Measurements from ENCODE around the gene ZNF329. TPM values are rescaled to one million over a fixed set of nuclear protein-coding genes. Genes with fewer than 3 reads are reported as not detected.
"Not testable (repeated sequence)": the region's sequence is repeated elsewhere in the genome, so short reads cannot be mapped to it uniquely, and the experiment has no call there.

ZNF329 gene
- polyA plus RNA-seq, 1 experiment: 5.5 TPM

DNA sequence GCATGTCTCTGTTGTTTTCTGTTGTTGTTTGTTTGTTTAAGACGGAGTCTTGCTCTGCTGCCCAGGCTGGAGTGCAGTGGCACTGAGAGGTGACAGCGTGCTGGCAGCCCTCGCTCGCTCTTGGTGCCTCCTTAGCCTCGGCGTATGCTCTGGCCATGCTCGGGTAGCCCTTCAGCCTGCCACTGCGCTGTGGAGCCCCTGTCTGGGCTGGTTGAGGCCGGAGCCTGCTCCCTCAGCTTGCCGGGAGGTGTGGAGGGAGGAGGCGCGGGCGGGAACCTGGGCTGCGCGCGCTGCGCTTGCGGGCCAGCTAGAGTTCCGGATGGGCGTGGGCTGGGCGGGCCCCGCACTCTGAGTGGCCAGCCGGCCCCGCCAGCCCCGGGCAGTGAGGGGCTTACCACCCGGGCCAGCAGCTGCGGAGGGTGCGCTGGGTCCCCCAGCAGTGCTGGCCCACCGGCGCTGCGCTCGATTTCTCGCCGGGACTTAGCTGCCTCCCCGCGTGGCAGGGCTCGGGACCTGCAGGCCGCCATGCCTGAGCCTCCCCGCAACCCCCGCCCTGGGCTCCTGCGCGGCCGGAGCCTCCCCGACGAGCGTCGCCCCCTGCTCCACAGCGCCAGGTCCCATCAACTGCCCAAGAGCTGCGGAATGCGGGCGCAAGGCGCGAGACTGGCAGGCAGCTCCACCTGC lies 6.6 kb upstream of the ZNF329 start:
- CTCF ChIA-PET: interaction anchor here (0.6 kb wide), 1 partner anchor 751 kb away, joined by 3 read pairs; no protein-coding TSS in a partner anchor
- no peak for DNase-seq (ENCODE audit: low read depth)
- POLR2A ChIA-PET: no interaction called here
- no peak overlapping the region for H3K4me3 ChIP-seq (ENCODE audit: low read depth, low read length)
- H3K36me3 ChIP-seq (ENCODE audit: control insufficient read depth, insufficient read depth, low read length): no peaks in the 10 kb centered on the region
- no peaks in the 10 kb centered on the region for H3K27me3 ChIP-seq (ENCODE audit: control insufficient read depth, insufficient read depth, low read length)
- TF ChIP-seq, protein P1, sequence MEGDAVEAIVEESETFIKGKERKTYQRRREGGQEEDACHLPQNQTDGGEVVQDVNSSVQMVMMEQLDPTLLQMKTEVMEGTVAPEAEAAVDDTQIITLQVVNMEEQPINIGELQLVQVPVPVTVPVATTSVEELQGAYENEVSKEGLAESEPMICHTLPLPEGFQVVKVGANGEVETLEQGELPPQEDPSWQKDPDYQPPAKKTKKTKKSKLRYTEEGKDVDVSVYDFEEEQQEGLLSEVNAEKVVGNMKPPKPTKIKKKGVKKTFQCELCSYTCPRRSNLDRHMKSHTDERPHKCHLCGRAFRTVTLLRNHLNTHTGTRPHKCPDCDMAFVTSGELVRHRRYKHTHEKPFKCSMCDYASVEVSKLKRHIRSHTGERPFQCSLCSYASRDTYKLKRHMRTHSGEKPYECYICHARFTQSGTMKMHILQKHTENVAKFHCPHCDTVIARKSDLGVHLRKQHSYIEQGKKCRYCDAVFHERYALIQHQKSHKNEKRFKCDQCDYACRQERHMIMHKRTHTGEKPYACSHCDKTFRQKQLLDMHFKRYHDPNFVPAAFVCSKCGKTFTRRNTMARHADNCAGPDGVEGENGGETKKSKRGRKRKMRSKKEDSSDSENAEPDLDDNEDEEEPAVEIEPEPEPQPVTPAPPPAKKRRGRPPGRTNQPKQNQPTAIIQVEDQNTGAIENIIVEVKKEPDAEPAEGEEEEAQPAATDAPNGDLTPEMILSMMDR (IDR thresholded peaks at IDR 0.05; ENCODE audit: insufficient read depth, low read depth, low read length): no peak

DNA sequence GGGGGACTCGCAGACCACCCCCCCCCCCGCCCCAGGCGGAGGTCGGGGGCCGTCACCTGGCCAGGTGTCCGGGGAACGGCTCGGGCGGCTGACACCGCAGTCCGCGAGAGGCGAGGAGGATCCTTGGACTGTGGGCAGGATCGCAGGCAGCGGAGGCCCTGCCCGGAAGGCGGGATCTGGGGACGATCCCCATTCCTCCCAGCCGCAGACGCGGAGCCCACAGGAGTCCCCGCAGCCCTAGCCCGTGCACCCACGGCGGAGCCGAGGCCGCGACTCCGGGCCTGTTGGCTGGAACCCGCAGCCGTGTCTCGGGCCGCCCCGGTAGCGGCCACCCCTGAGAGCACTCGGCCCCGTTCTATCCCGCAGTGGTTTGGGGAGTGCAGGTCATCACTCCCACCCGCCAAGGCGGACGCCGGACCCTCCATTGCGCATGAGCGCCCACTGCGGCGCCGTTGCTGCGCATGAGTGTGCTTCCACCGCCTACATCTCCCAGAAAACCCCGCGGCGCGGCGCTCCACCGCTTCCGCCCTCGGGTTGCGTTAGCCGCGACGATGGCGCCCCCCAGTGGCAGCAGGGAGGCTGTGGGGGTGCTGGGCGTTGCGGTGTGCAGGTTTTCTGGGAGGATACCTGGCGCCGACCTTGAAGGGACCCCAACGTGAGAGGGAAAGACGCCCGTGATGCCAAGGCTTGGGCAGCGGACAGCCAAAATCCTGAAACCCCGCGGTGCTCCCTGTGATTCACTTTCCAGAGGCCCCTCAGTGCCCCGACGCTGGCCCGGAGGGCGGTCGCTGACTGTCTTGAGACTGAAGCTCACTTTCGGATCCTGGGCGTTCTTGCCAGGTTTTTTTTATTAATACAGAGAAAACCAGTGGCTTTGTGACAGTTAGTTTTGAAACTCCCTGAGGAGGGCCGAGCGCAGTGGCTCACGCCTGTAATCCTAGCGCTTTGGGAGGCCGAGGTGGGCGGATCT lies 4.4 kb upstream of the ZNF329 start:
- peak; percentile 43 for DNase-seq (ENCODE audit: low read depth)
- Histone ChIP-seq H3K36me3 (ENCODE audit: control insufficient read depth, insufficient read depth, low read length) (no peaks in the 10 kb centered on the region), H3K27me3 (ENCODE audit: control insufficient read depth, insufficient read depth, low read length) (no peaks in the 10 kb centered on the region), H3K4me3 (ENCODE audit: low read depth, low read length) (peak overlapping the region; percentile 64)
- ChIA-PET POLR2A (interaction anchor here (0.6 kb wide), 2 partner anchors 74 to 677 kb away, joined by 3 read pairs; no protein-coding TSS in a partner anchor), CTCF (interaction anchor here (0.7 to 1.6 kb wide), 14 partner anchors 9 to 1051 kb away, joined by 3 to 6 read pairs (median 4); partner anchors contain the start of gene ZNF417)
- TF ChIP-seq, protein P1 (IDR thresholded peaks at IDR 0.05; ENCODE audit: insufficient read depth, low read depth, low read length): peak; percentile 98

DNA sequence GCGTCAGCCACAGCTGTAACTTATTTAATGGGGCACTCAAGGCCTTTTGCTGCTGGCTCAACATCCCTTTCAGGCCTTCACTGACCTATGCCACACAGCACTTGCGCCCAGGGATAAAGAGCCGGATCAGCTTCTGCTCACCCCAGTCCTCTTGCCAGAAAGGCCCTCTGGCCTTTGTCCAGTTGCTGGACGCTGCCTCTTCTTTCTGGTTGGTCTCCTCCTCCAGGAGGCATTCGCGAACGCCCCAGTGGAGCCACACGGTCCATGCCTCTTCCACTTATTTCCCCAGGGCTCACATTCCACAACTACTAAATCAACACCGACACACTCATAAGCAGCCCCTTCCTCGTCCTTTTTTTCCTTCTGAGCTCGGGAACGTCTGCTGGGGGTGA lies 3.7 kb upstream of the ZNF329 start:
- Histone ChIP-seq H3K4me3 (ENCODE audit: low read depth, low read length) (peak overlapping the region; percentile 64), H3K27me3 (ENCODE audit: control insufficient read depth, insufficient read depth, low read length) (no peaks in the 10 kb centered on the region), H3K36me3 (ENCODE audit: control insufficient read depth, insufficient read depth, low read length) (no peaks in the 10 kb centered on the region)
- POLR2A ChIA-PET: interaction anchor here (0.6 kb wide), 2 partner anchors 73 to 329 kb away, joined by 3 read pairs; no protein-coding TSS in a partner anchor
- TF ChIP-seq, protein P1 (IDR thresholded peaks at IDR 0.05; ENCODE audit: insufficient read depth, low read depth, low read length): no peak
- no peak for DNase-seq (ENCODE audit: low read depth)
- CTCF ChIA-PET: interaction anchor here (0.6 to 1.6 kb wide), 4 partner anchors 9 to 1052 kb away, joined by 3 to 6 read pairs (median 4); no protein-coding TSS in a partner anchor

DNA sequence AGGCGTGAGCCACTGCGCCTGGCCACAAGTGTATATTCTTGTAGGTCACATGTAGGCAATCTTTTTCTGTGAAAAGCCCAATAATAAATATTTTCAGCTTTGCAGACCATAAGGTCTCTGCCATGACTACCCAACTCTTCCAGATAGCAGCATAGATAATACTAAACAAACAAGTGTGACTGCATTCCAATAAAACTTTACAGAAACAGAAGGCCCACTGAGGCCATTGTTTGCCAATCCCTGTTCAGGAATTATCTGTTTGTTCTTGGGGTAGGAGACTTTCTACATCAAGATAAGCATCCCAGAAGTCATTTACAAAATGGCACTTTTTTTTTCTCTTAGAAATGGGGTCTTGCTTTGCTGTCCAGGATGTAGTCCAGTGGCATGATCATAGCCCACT lies 2.8 kb upstream of the ZNF329 start:
- Histone ChIP-seq H3K4me3 (ENCODE audit: low read depth, low read length) (no peak overlapping the region), H3K36me3 (ENCODE audit: control insufficient read depth, insufficient read depth, low read length) (no peaks in the 10 kb centered on the region), H3K27me3 (ENCODE audit: control insufficient read depth, insufficient read depth, low read length) (no peaks in the 10 kb centered on the region)
- ChIA-PET CTCF (interaction anchor here (1.6 kb wide), 1 partner anchor 747 kb away, joined by 6 read pairs; no protein-coding TSS in a partner anchor), POLR2A (no interaction called here)
- DNase-seq (ENCODE audit: low read depth): no peak
- TF ChIP-seq, protein P1 (IDR thresholded peaks at IDR 0.05; ENCODE audit: insufficient read depth, low read depth, low read length): no peak

DNA sequence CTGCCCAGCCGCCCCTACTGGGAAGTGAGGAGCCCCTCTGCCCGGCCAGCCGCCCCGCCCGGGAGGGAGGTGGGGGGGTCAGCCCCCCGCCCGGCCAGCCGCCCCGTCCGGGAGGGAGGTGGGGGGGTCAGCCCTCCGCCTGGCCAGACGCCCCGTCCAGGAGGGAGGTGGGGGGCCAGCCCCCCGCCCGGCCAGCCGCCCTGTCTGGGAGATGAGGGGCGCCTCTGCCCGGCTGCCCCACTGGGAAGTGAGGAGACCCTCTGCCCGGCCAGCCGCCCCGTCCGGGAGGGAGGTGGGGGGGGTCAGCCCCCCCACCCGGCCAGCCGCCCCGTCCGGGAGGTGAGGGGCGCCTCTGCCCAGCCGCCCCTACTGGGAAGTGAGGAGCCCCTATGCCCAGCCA lies 3.1 kb downstream of the ZNF329 start:
- H3K4me3 ChIP-seq (ENCODE audit: low read depth, low read length); CTCF ChIA-PET; DNase-seq (ENCODE audit: low read depth); H3K27me3 ChIP-seq (ENCODE audit: control insufficient read depth, insufficient read depth, low read length); POLR2A ChIA-PET; H3K36me3 ChIP-seq (ENCODE audit: control insufficient read depth, insufficient read depth, low read length): not testable (repeated sequence)

Measured in BJ (cell line).